Body of pancreas (tissue), 4 donors: ENCODE results near the gene DNHD1.

Experiments
- CTCF ChIP-seq, 7 experiments: fragments of 450-650 bp in 4 of 7; fragments of 200-600 bp in 3 of 7; sonication (generic) in 3 of 7; IDR thresholded peaks; one replicate each; pipeline ENCODE4 v1.5.1; 2016 to 2019; ENCODE audit warnings: antibody characterized with exemption in 7 of 7
- POLR2A ChIP-seq, 3 donors: fragments of 450-650 bp; IDR thresholded peaks; one replicate each; pipeline ENCODE4 v1.6.1; 2016; ENCODE audit warnings: antibody characterized with exemption in 3 of 3, mild to moderate bottlenecking in 2 of 3

- TF ChIP-seq CTCF (IDR thresholded peaks at IDR 0.05): no peak
- no peak for TF ChIP-seq POLR2A (IDR thresholded peaks at IDR 0.05)
These were observed 104.0 kb downstream of the DNHD1 start for GRCh38 chr11:6601041-6601461.
